H9 (cell line): ENCODE data around the gene ZDHHC13. TPM values are rescaled to one million over a fixed set of nuclear protein-coding genes. Genes with fewer than 3 reads are reported as not detected.

ENCODE experiments used
- DNase-seq: peaks from one replicate; pipeline ENCODE4 v3.0.0-alpha.2; 2017
- H2AFZ ChIP-seq: one replicate; pipeline ENCODE4 v1.6.1; 2013; ENCODE audit warnings: mild to moderate bottlenecking, low read length, control low read depth, moderate library complexity
- H2AK5ac ChIP-seq: 2 replicates; pipeline ENCODE4 v1.6.1; 2013; ENCODE audit warnings: low read length, control low read depth, mixed read lengths; ENCODE audit not compliant: insufficient read length
- H2BK120ac ChIP-seq: one replicate; pipeline ENCODE4 v1.6.1; 2013; ENCODE audit warnings: low read depth, mild to moderate bottlenecking, low read length, control low read depth, inconsistent platforms; ENCODE audit not compliant: poor library complexity, severe bottlenecking
- H2BK12ac ChIP-seq: 2 replicates; pipeline ENCODE4 v1.6.1; 2013; ENCODE audit warnings: low read length, control low read depth, mixed read lengths, low read depth; ENCODE audit not compliant: insufficient read length
- H2BK15ac ChIP-seq: 2 replicates; pipeline ENCODE4 v1.6.1; 2013; ENCODE audit warnings: low read depth, low read length, control low read depth
- H2BK20ac ChIP-seq: one replicate; pipeline ENCODE4 v1.6.1; 2013; ENCODE audit warnings: low read depth, mild to moderate bottlenecking, low read length, control low read depth, inconsistent platforms; ENCODE audit not compliant: poor library complexity, severe bottlenecking
- H2BK5ac ChIP-seq: 2 replicates; pipeline ENCODE4 v1.6.1; 2013; ENCODE audit warnings: low read length, control low read depth, mixed read lengths; ENCODE audit not compliant: insufficient read length
- H3K14ac ChIP-seq: 2 replicates; pipeline ENCODE4 v1.6.1; 2013; ENCODE audit warnings: low read length, control low read depth; ENCODE audit not compliant: insufficient read depth
- H3K18ac ChIP-seq: 2 replicates; pipeline ENCODE4 v1.6.1; 2013; ENCODE audit warnings: low read depth, mild to moderate bottlenecking, mixed read lengths, low read length, control low read depth; ENCODE audit not compliant: insufficient read length
- H3K23ac ChIP-seq: 2 replicates; pipeline ENCODE4 v1.6.1; 2013; ENCODE audit warnings: low read length, control low read depth, mixed read lengths, low read depth; ENCODE audit not compliant: insufficient read length
- H3K23me2 ChIP-seq: 2 replicates; pipeline ENCODE4 v1.6.1; 2013; ENCODE audit warnings: low read depth, mild to moderate bottlenecking, mixed read lengths, low read length, control low read depth; ENCODE audit not compliant: insufficient read length, poor library complexity, severe bottlenecking
- H3K27ac ChIP-seq: 2 replicates; pipeline ENCODE4 v1.5.1; 2013; ENCODE audit warnings: low read length, control low read depth, mixed read lengths, low read depth; ENCODE audit not compliant: insufficient read length
- H3K27me3 ChIP-seq: 2 replicates; pipeline ENCODE4 v1.6.1; 2013; ENCODE audit warnings: low read length, control low read depth, inconsistent platforms; ENCODE audit not compliant: insufficient read depth
- H3K4ac ChIP-seq: 2 replicates; pipeline ENCODE4 v1.6.1; 2013; ENCODE audit warnings: low read depth, mild to moderate bottlenecking, control low read depth, inconsistent platforms, low read length, moderate library complexity
- H3K4me1 ChIP-seq: 2 replicates; pipeline ENCODE4 v1.6.1; 2013; ENCODE audit warnings: low read length, control low read depth, inconsistent platforms; ENCODE audit not compliant: insufficient read depth
- H3K4me2 ChIP-seq: 2 replicates; pipeline ENCODE4 v1.6.1; 2013; ENCODE audit warnings: low read length, control low read depth, mixed read lengths; ENCODE audit not compliant: insufficient read length, insufficient read depth
- H3K56ac ChIP-seq: 2 replicates; pipeline ENCODE4 v1.6.1; 2013; ENCODE audit warnings: low read depth, mild to moderate bottlenecking, mixed read lengths, low read length, control low read depth; ENCODE audit not compliant: insufficient read length
- H3K79me1 ChIP-seq: 2 replicates; pipeline ENCODE4 v1.6.1; 2013; ENCODE audit warnings: low read depth, mild to moderate bottlenecking, moderate library complexity, low read length, control low read depth, inconsistent platforms; ENCODE audit not compliant: insufficient read depth, poor library complexity, severe bottlenecking
- H3K79me2 ChIP-seq: 2 replicates; pipeline ENCODE4 v1.6.1; 2013; ENCODE audit warnings: low read length, control low read depth, inconsistent platforms; ENCODE audit not compliant: insufficient read depth
- H3K9ac ChIP-seq: 2 replicates; pipeline ENCODE4 v1.6.1; 2013; ENCODE audit warnings: low read length, control low read depth, mixed read lengths; ENCODE audit not compliant: insufficient read length; ENCODE audit errors: extremely low read depth
- H3K9me3 ChIP-seq: one replicate; pipeline ENCODE4 v1.6.1; 2013; ENCODE audit warnings: low read depth, low read length, inconsistent platforms; ENCODE audit not compliant: control insufficient read depth
- H3T11ph ChIP-seq: one replicate; pipeline ENCODE4 v1.6.1; 2013; ENCODE audit warnings: mild to moderate bottlenecking, low read length, control low read depth, inconsistent platforms
- H4K20me1 ChIP-seq: one replicate; pipeline ENCODE4 v1.6.1; 2013; ENCODE audit not compliant: control insufficient read depth, insufficient read length, insufficient read depth
- H4K5ac ChIP-seq: 2 replicates; pipeline ENCODE4 v1.6.1; 2013; ENCODE audit warnings: low read depth, mild to moderate bottlenecking, mixed read lengths, low read length, control low read depth; ENCODE audit not compliant: insufficient read length
- H4K8ac ChIP-seq: replicated peaks from 2 replicates; pipeline ENCODE4 v1.6.1; 2013; ENCODE audit warnings: low read length, control low read depth, mixed read lengths, low read depth; ENCODE audit not compliant: insufficient read length
- H4K91ac ChIP-seq: 2 replicates; pipeline ENCODE4 v1.6.1; 2013; ENCODE audit warnings: low read depth, mild to moderate bottlenecking, moderate library complexity, mixed read lengths, low read length, control low read depth; ENCODE audit not compliant: insufficient read length
- H3K27ac Mint-ChIP-seq, 3 experiments: 2 replicates in 2 of 3; 3 replicates in 1 of 3; pipeline ENCODE4 v1.8.0; 2020 to 2021; ENCODE audit warnings: mixed read lengths in 3 of 3, mild to moderate bottlenecking in 1 of 3, moderate library complexity in 1 of 3
- H3K27me3 Mint-ChIP-seq: 2 replicates; pipeline ENCODE4 v1.8.0; 2021; ENCODE audit warnings: low read depth, mild to moderate bottlenecking, moderate library complexity, mixed read lengths
- H3K36me3 Mint-ChIP-seq, 3 experiments: 2 replicates in 2 of 3; 3 replicates in 1 of 3; pipeline ENCODE4 v1.8.0; 2020 to 2021; ENCODE audit warnings: low read depth in 3 of 3, mixed read lengths in 3 of 3; ENCODE audit not compliant: insufficient read depth in 1 of 3
- H3K4me1 Mint-ChIP-seq, 2 experiments: 2 replicates each; pipeline ENCODE4 v1.8.0; 2020; ENCODE audit warnings: mixed read lengths in 2 of 2
- H3K4me3 Mint-ChIP-seq, 2 experiments: 2 replicates in 1 of 2; 3 replicates in 1 of 2; pipeline ENCODE4 v1.8.0; 2020 to 2021; ENCODE audit warnings: mild to moderate bottlenecking in 2 of 2, mixed read lengths in 2 of 2, moderate library complexity in 1 of 2
- H3K9me3 Mint-ChIP-seq, 2 experiments: 2 replicates in 1 of 2; 3 replicates in 1 of 2; pipeline ENCODE4 v1.8.0; 2020; ENCODE audit warnings: mild to moderate bottlenecking in 2 of 2, mixed read lengths in 2 of 2, moderate library complexity in 1 of 2
- WGBS: extraction: QIAGEN DNeasy Blood & Tissue Kit; methylation state at CpG from one replicate; pipeline ENCODE4 v1.1.7; 2013; ENCODE audit warnings: missing lambda C conversion rate, low lambda C conversion rate, mixed read lengths; ENCODE audit not compliant: insufficient read length; ENCODE audit errors: extremely low coverage; 5-methylcytosine and 5-hydroxymethylcytosine counted together
- total RNA-seq: library from RNA; stranded (reverse); gene quantifications from 2 replicates; pipeline ENCODE4 v1.2.1, GENCODE V29; 2021
- TF ChIP-seq, protein P1 (sequence below): fragments of 200-600 bp; sonication (generic); conservative IDR thresholded peaks from 3 replicates; pipeline ENCODE4 v1.8.0; 2021; ENCODE audit warnings: antibody characterized with exemption, mild to moderate bottlenecking

Gene ZDHHC13
- total RNA-seq, 1 experiment from 2014 or later, result 20.9 TPM

DNA sequence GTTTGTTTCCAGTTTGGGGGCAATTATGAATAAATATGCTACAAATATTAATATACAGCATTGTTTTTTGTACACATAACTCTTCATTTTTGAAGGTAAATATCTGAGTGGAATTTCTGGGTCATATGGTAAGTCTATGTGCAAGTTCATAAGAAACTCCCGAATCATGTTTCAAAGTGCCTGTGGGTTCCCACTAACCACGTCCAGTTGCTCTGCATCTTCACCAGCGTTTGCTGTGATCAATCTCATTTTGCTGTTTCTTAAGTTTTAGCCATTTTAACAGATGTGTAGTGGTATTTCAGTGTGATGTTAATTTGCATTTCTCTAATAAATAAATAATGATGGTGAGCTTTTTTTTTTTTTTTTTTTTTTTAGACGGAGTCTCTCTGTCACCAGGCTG lies 99.1 kb downstream of the ZDHHC13 start:
- Mint-ChIP-seq H3K27ac (no peak overlapping the region), H3K27me3 (peaks cover 4% of the 10 kb centered on the region)
- no peak overlapping the region for H2BK120ac ChIP-seq

More for the DNA sequence above, 99.1 kb downstream of the ZDHHC13 start:
- Histone ChIP-seq H3K14ac (no peak overlapping the region), H4K91ac (no peak overlapping the region), H3K9ac (no peak overlapping the region), H3K18ac (no peak overlapping the region), H2AK5ac (no peak overlapping the region), H2AFZ (no peak overlapping the region), H2BK5ac (no peak overlapping the region), H3K4me2 (no peak overlapping the region), H3K23ac (no peak overlapping the region), H3K79me1 (no peaks in the 10 kb centered on the region), H3K4me1 (peaks cover 3% of the 10 kb centered on the region; the same call in 1 of the 2 replicates), H3K4ac (no peak overlapping the region), H2BK20ac (no peak overlapping the region), H4K20me1 (no peaks in the 10 kb centered on the region), H3K79me2 (no peaks in the 10 kb centered on the region), H4K5ac (no peak overlapping the region), H4K8ac (no peak overlapping the region), H3T11ph (no peak overlapping the region), H2BK12ac (no peak overlapping the region), H3K56ac (no peak overlapping the region), H3K27me3 (no peaks in the 10 kb centered on the region), H3K27ac (no peak overlapping the region), H3K9me3 (no peaks in the 10 kb centered on the region), H3K23me2 (no peaks in the 10 kb centered on the region), H2BK15ac (no peak overlapping the region)
- H3K4me3 Mint-ChIP-seq, result no peak overlapping the region
- H3K36me3 Mint-ChIP-seq, result no peaks in the 10 kb centered on the region
- H3K9me3 Mint-ChIP-seq, result no peaks in the 10 kb centered on the region
- DNase-seq, result no peak
- H3K4me1 Mint-ChIP-seq, result peaks cover 0 to 2% of the 10 kb centered on the region in 2 experiments; a peak in 1 of 4 replicates
- TF ChIP-seq, protein P1, sequence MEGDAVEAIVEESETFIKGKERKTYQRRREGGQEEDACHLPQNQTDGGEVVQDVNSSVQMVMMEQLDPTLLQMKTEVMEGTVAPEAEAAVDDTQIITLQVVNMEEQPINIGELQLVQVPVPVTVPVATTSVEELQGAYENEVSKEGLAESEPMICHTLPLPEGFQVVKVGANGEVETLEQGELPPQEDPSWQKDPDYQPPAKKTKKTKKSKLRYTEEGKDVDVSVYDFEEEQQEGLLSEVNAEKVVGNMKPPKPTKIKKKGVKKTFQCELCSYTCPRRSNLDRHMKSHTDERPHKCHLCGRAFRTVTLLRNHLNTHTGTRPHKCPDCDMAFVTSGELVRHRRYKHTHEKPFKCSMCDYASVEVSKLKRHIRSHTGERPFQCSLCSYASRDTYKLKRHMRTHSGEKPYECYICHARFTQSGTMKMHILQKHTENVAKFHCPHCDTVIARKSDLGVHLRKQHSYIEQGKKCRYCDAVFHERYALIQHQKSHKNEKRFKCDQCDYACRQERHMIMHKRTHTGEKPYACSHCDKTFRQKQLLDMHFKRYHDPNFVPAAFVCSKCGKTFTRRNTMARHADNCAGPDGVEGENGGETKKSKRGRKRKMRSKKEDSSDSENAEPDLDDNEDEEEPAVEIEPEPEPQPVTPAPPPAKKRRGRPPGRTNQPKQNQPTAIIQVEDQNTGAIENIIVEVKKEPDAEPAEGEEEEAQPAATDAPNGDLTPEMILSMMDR, result no peak
- no CpG with 5 or more reads among the region's 4 CpGs for whole genome bisulfite sequencing
